PC-3 (cell line): ENCODE results near the gene NEK11. TPM values are rescaled to one million over a fixed set of nuclear protein-coding genes. Genes with fewer than 3 reads are reported as not detected.

Source experiments
- ATAC-seq: fragments of 200-7000 bp; cut with Tn5 transposase; 2 replicates; pipeline ENCODE4 v1.9.1; 2020; ENCODE audit warnings: mild to moderate bottlenecking, moderate library complexity
- BruUV-seq: library from RNA; stranded (reverse); fragments of 400-500 nt; replicated peaks from 2 replicates; lab custom pipeline; 2021; lab: Mats Ljungman, UMichigan
- CTCF ChIA-PET: fragments of 300-600 bp; sonication (Branson Sonifier 250); formaldehyde crosslinking; loops from one replicate; lab custom pipeline; 2022; ENCODE audit warnings: antibody characterized with exemption; lab: Charles Lee
- POLR2A ChIA-PET: fragments of 300-600 bp; sonication (Branson Sonifier 250); formaldehyde crosslinking; loops from one replicate; lab custom pipeline; 2022; ENCODE audit warnings: antibody characterized with exemption; ENCODE audit not compliant: unreplicated experiment; lab: Charles Lee
- DNase-seq: peaks from one replicate; pipeline ENCODE4 v3.0.0-alpha.2; 2015
- H2AFZ ChIP-seq: fragments of 300-600 bp; sonication (generic); 2 replicates; pipeline ENCODE4 v1.6.0; 2016; ENCODE audit warnings: antibody characterized with exemption, low read length
- H3F3A ChIP-seq: fragments of 300-600 bp; sonication (generic); one replicate; pipeline ENCODE4 v1.6.0; 2017; ENCODE audit warnings: antibody characterized with exemption, low read length, control low read depth, mild to moderate bottlenecking; ENCODE audit not compliant: unreplicated experiment
- H3K27ac ChIP-seq: fragments of 300-600 bp; sonication (generic); 2 replicates; pipeline ENCODE4 v1.5.1; 2016; ENCODE audit warnings: mild to moderate bottlenecking, low read length
- H3K27me3 ChIP-seq: fragments of 300-600 bp; sonication (generic); 2 replicates; pipeline ENCODE4 v1.6.1; 2016; ENCODE audit warnings: low read length, mixed read lengths
- H3K36me3 ChIP-seq: fragments of 300-600 bp; sonication (generic); 2 replicates; pipeline ENCODE4 v1.6.1; 2016; ENCODE audit warnings: low read depth, mixed run types, low read length, mixed read lengths
- H3K4me1 ChIP-seq: fragments of 300-600 bp; sonication (generic); 2 replicates; pipeline ENCODE4 v1.5.1; 2016; ENCODE audit warnings: low read length; ENCODE audit not compliant: insufficient read depth
- H3K4me2 ChIP-seq: fragments of 300-600 bp; sonication (generic); 2 replicates; pipeline ENCODE4 v1.6.0; 2016; ENCODE audit warnings: low read length
- H3K4me3 ChIP-seq: fragments of 300-600 bp; sonication (generic); 2 replicates; pipeline ENCODE4 v1.5.1; 2016; ENCODE audit warnings: mild to moderate bottlenecking, low read length, mixed read lengths
- H3K79me2 ChIP-seq: fragments of 300-600 bp; sonication (generic); 2 replicates; pipeline ENCODE4 v1.6.1; 2017; ENCODE audit warnings: low read length, mixed read lengths
- H3K9ac ChIP-seq: fragments of 300-600 bp; sonication (generic); 2 replicates; pipeline ENCODE4 v1.6.0; 2016; ENCODE audit warnings: mild to moderate bottlenecking, low read length
- H3K9me2 ChIP-seq: fragments of 300-600 bp; sonication (generic); replicated peaks from 2 replicates; pipeline ENCODE4 v1.6.1; 2016; ENCODE audit warnings: mixed run types, low read length, mixed read lengths
- H3K9me3 ChIP-seq: fragments of 300-600 bp; sonication (generic); 2 replicates; pipeline ENCODE4 v1.6.1; 2016; ENCODE audit warnings: low read length, mixed read lengths
- H4K20me1 ChIP-seq: fragments of 300-600 bp; sonication (generic); 2 replicates; pipeline ENCODE4 v1.6.1; 2016; ENCODE audit warnings: low read length, mixed read lengths
- CTCF ChIP-seq: fragments of 300-600 bp; sonication (generic); conservative IDR thresholded peaks from 2 replicates; pipeline ENCODE4 v1.5.1; 2017; ENCODE audit warnings: antibody characterized with exemption, low read depth, mild to moderate bottlenecking, low read length
- EZH2 ChIP-seq: fragments of 300-600 bp; sonication (generic); IDR thresholded peaks from one replicate; pipeline ENCODE4 v1.6.1; 2017; ENCODE audit warnings: antibody characterized with exemption, mild to moderate bottlenecking, low read length; ENCODE audit not compliant: unreplicated experiment
- EZH2phosphoT487 ChIP-seq: fragments of 300-600 bp; sonication (generic); IDR thresholded peaks from 2 replicates; pipeline ENCODE4 v1.6.1; 2018; ENCODE audit warnings: mild to moderate bottlenecking, antibody characterized with exemption, low read length, borderline replicate concordance
- intact Hi-C: fragments of 100-400 bp; cut with micrococcal nuclease; formaldehyde crosslinking; loops from 2 replicates; pipeline ENCODE4 v1.9.0; 2023
- total RNA-seq: library from RNA; depleted of rRNA; stranded (reverse); fragments of >200 nt; gene quantifications from 2 replicates; pipeline ENCODE4 v1.2.3, GENCODE V29; 2014

NEK11 gene
- total RNA-seq, 1 experiment from 2014 or later, result 3.1 TPM

DNA sequence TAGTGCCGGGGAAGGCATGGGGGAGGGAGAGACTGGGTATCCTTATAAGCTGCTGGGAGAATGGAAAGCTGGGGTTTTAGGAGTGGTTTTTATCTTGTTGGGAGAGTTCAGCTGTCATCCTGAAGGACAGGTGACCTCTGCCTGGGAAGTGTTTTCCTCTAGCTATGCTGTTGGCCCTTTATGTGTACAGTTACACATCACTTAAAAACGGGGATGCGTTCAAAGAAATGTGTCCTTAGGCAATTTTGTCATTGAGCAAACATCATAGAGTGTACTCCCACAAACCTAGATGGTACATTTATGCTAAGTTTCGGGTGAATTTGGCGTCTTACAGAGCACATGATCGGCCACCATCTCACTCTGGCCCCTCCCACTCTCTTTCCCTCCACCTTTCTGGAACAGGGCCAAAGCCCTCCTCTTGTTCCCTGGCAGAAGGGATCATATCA lies 190.6 kb downstream of the NEK11 start:
- Histone ChIP-seq H2AFZ (peak overlapping the region; percentile 37; the same call in 1 of the 2 replicates), H3K79me2 (no peaks in the 10 kb centered on the region), H3K36me3 (no peaks in the 10 kb centered on the region), H3K4me1 (peaks cover 25% of the 10 kb centered on the region), H3F3A (peaks cover 7% of the 10 kb centered on the region), H3K27ac (peak overlapping the region; percentile 100), H3K27me3 (no peaks in the 10 kb centered on the region), H3K4me2 (peak overlapping the region; percentile 79), H3K4me3 (peak overlapping the region; percentile 50), H3K9me2 (no peaks in the 10 kb centered on the region), H3K9ac (peak overlapping the region; percentile 86), H4K20me1 (no peaks in the 10 kb centered on the region), H3K9me3 (no peaks in the 10 kb centered on the region)
- intact Hi-C loops, result loop anchor here (2.0 to 10.0 kb wide), 2 partner anchors 109 to 127 kb away; no protein-coding TSS in a partner anchor
- DNase-seq, result peak; percentile 92
- TF ChIP-seq EZH2phosphoT487, result no peak
- TF ChIP-seq CTCF, result no peak
- TF ChIP-seq EZH2, result no peak
- ChIA-PET CTCF (interaction anchor here (0.6 kb wide), 1 partner anchor 150 kb away, joined by 3 read pairs; no protein-coding TSS in a partner anchor), POLR2A (interaction anchor here (0.6 kb wide), 1 partner anchor 164 kb away, joined by 3 read pairs; no protein-coding TSS in a partner anchor)
- peak; percentile 84 for ATAC-seq
- no TSS peak for BruUV-seq

DNA sequence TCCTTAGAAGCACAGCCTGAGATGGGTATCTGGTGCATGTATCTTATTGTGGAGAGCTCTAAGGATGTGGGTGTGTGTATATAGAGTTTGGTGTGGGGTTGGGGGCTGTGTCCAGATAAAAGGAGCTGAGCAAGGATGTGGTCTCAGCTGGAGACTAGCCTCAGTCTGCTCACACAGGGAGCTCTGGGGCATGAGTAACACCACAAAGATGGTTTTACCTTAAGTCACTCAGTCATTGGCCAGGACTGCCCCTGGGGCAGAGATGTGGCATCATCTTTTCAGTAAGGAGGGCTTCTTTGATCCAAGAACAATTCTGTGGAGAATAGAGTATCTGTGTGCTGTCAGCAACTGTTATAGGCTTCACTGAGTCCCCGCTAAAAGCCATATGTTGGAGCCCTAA lies 191.5 kb downstream of the NEK11 start:
- no peaks in the 10 kb centered on the region for H4K20me1 ChIP-seq
- DNase-seq (peak; percentile 58), ATAC-seq (peak; percentile 10)
- no peaks in the 10 kb centered on the region for H3K79me2 ChIP-seq
- BruUV-seq, result no TSS peak
- POLR2A ChIA-PET, result no interaction called here
- intact Hi-C loops, result loop anchor here (10.0 kb wide), 1 partner anchor 127 kb away; no protein-coding TSS in a partner anchor
- no peak overlapping the region for H2AFZ ChIP-seq
- CTCF ChIA-PET, result interaction anchor here (0.6 kb wide), 1 partner anchor 193 kb away, joined by 3 read pairs; no protein-coding TSS in a partner anchor
- H3F3A ChIP-seq, result peaks cover 7% of the 10 kb centered on the region
- H3K4me2 ChIP-seq, result peak overlapping the region; percentile 79
- no peaks in the 10 kb centered on the region for H3K27me3 ChIP-seq
- no peaks in the 10 kb centered on the region for H3K9me3 ChIP-seq
- TF ChIP-seq CTCF, result no peak
- TF ChIP-seq EZH2, result no peak
- no peak for TF ChIP-seq EZH2phosphoT487
- no peaks in the 10 kb centered on the region for H3K9me2 ChIP-seq
- no peaks in the 10 kb centered on the region for H3K36me3 ChIP-seq
- H3K4me1 ChIP-seq, result peaks cover 25% of the 10 kb centered on the region
- peak overlapping the region; percentile 57; the same call in 1 of the 2 replicates for H3K9ac ChIP-seq
- H3K4me3 ChIP-seq, result 0 out of 2 replicates have a peak overlapping the region, but pooled peaks have one; percentile 50
- H3K27ac ChIP-seq, result peak overlapping the region; percentile 100

GRCh38 chr3:131221731-131222130 lies 195.1 kb downstream of the NEK11 start:
- H3K4me1 ChIP-seq, result peaks cover 17% of the 10 kb centered on the region
- TF ChIP-seq EZH2, result no peak
- TF ChIP-seq EZH2phosphoT487, result no peak
- no peak for TF ChIP-seq CTCF
- H2AFZ ChIP-seq, result no peak overlapping the region
- CTCF ChIA-PET, result no interaction called here
- DNase-seq, result peak; percentile 7
- ATAC-seq, result no peak
- H3K27me3 ChIP-seq, result no peaks in the 10 kb centered on the region
- no peaks in the 10 kb centered on the region for H4K20me1 ChIP-seq
- H3K4me2 ChIP-seq, result no peak overlapping the region
- peaks cover 7% of the 10 kb centered on the region for H3F3A ChIP-seq
- intact Hi-C loops, result loop anchor here (10.0 kb wide), 1 partner anchor 187 kb away; no protein-coding TSS in a partner anchor
- H3K9ac ChIP-seq, result no peak overlapping the region
- H3K36me3 ChIP-seq, result no peaks in the 10 kb centered on the region
- H3K4me3 ChIP-seq, result no peak overlapping the region
- POLR2A ChIA-PET, result no interaction called here
- H3K9me2 ChIP-seq, result no peaks in the 10 kb centered on the region
- no peak overlapping the region for H3K27ac ChIP-seq
- H3K9me3 ChIP-seq, result no peaks in the 10 kb centered on the region
- no peaks in the 10 kb centered on the region for H3K79me2 ChIP-seq
- BruUV-seq, result no TSS peak
